IMR-90 (cell line): Measurements from ENCODE around the gene CRYBB1. TPM values are rescaled to one million over a fixed set of nuclear protein-coding genes. Genes with fewer than 3 reads are reported as not detected.

ENCODE experiments used
- ATAC-seq: fragments of 200-7000 bp; cut with Tn5 transposase; 2 replicates; pipeline ENCODE4 v1.9.1; 2020; ENCODE audit warnings: low read depth, mild to moderate bottlenecking, moderate library complexity
- BruUV-seq: library from RNA; stranded (reverse); fragments of 400-500 nt; replicated peaks from 2 replicates; lab custom pipeline; 2021; lab: Mats Ljungman, UMichigan
- CTCF ChIA-PET: fragments of 300-600 bp; formaldehyde crosslinking; extraction: SDS; loops from one replicate; lab custom pipeline; 2021; ENCODE audit warnings: antibody characterized with exemption; lab: Yijun Ruan, JAX
- POLR2A ChIA-PET: fragments of 300-600 bp; sonication (Branson Sonifier 250); formaldehyde crosslinking; loops from one replicate; lab custom pipeline; 2022; ENCODE audit warnings: antibody characterized with exemption; ENCODE audit not compliant: unreplicated experiment; lab: Charles Lee
- DNase-seq: peaks from one replicate; pipeline ENCODE4 v3.0.0; 2013
- H2AFZ ChIP-seq: replicated peaks from 2 replicates; pipeline ENCODE3; 2013; ENCODE audit warnings: low read length, mild to moderate bottlenecking; ENCODE audit not compliant: poor library complexity
- H2AK5ac ChIP-seq: 2 replicates; pipeline ENCODE4 v1.6.1; 2013; ENCODE audit warnings: low read depth, low read length, inconsistent platforms
- H2AK9ac ChIP-seq: replicated peaks from 2 replicates; pipeline ENCODE3; 2013; ENCODE audit warnings: mild to moderate bottlenecking, low read depth, low read length, moderate library complexity; ENCODE audit not compliant: poor library complexity
- H2BK120ac ChIP-seq: 2 replicates; pipeline ENCODE4 v1.6.1; 2013; ENCODE audit warnings: low read depth, low read length, inconsistent platforms
- H2BK15ac ChIP-seq: 3 replicates; pipeline ENCODE4 v1.6.1; 2013; ENCODE audit warnings: low read depth, low read length, inconsistent platforms
- H2BK20ac ChIP-seq: 2 replicates; pipeline ENCODE4 v1.6.1; 2013; ENCODE audit warnings: low read depth, mild to moderate bottlenecking, inconsistent platforms, low read length, moderate library complexity
- H2BK5ac ChIP-seq: 2 replicates; pipeline ENCODE4 v1.6.1; 2013; ENCODE audit warnings: mild to moderate bottlenecking, low read depth, low read length, inconsistent platforms; ENCODE audit not compliant: poor library complexity, severe bottlenecking
- H3K14ac ChIP-seq: replicated peaks from 2 replicates; pipeline ENCODE4 v1.6.1; 2013; ENCODE audit warnings: low read depth, low read length, inconsistent platforms
- H3K18ac ChIP-seq: 2 replicates; pipeline ENCODE4 v1.6.1; 2013; ENCODE audit warnings: low read depth, low read length, control low read depth
- H3K23ac ChIP-seq: 2 replicates; pipeline ENCODE4 v1.6.1; 2013; ENCODE audit warnings: low read depth, low read length, inconsistent platforms
- H3K27ac ChIP-seq: 2 replicates; pipeline ENCODE4 v1.5.1; 2013; ENCODE audit warnings: mild to moderate bottlenecking, control low read depth, low read length; ENCODE audit not compliant: insufficient read depth
- H3K27me3 ChIP-seq: 2 replicates; pipeline ENCODE4 v1.6.1; 2013; ENCODE audit warnings: low read length; ENCODE audit not compliant: control insufficient read depth, insufficient read depth
- H3K36me3 ChIP-seq: 2 replicates; pipeline ENCODE4 v1.6.1; 2013; ENCODE audit warnings: low read length, mixed read lengths; ENCODE audit not compliant: control insufficient read depth, insufficient read depth
- H3K4ac ChIP-seq: 2 replicates; pipeline ENCODE4 v1.6.1; 2013; ENCODE audit warnings: low read depth, low read length, inconsistent platforms
- H3K4me1 ChIP-seq: 2 replicates; pipeline ENCODE4 v1.6.1; 2013; ENCODE audit warnings: low read length, mixed read lengths; ENCODE audit not compliant: control insufficient read depth, insufficient read depth
- H3K4me2 ChIP-seq: 2 replicates; pipeline ENCODE4 v1.6.1; 2013; ENCODE audit warnings: low read depth, mild to moderate bottlenecking, control low read depth, low read length, moderate library complexity
- H3K4me3 ChIP-seq: 2 replicates; pipeline ENCODE4 v1.5.1; 2013; ENCODE audit warnings: low read depth, mild to moderate bottlenecking, control low read depth, low read length, moderate library complexity; ENCODE audit not compliant: insufficient read depth
- H3K56ac ChIP-seq: 2 replicates; pipeline ENCODE4 v1.6.1; 2013; ENCODE audit warnings: low read length, inconsistent platforms; ENCODE audit not compliant: insufficient read depth; ENCODE audit errors: extremely low read depth
- H3K79me1 ChIP-seq, 2 experiments: 2 replicates each; pipeline ENCODE4 v1.6.1; 2013; ENCODE audit warnings: low read length in 2 of 2, inconsistent platforms in 1 of 2, low read depth in 1 of 2
- H3K9ac ChIP-seq: 2 replicates; pipeline ENCODE4 v1.6.1; 2013; ENCODE audit warnings: low read depth, low read length, control low read depth
- H3K9me1 ChIP-seq: 2 replicates; pipeline ENCODE4 v1.6.1; 2013; ENCODE audit warnings: low read length, inconsistent platforms; ENCODE audit not compliant: insufficient read depth
- H3K9me3 ChIP-seq: 2 replicates; pipeline ENCODE4 v1.6.1; 2013; ENCODE audit warnings: low read length; ENCODE audit not compliant: control insufficient read depth, insufficient read depth
- H4K20me1 ChIP-seq: 2 replicates; pipeline ENCODE4 v1.6.1; 2013; ENCODE audit warnings: low read length, inconsistent platforms; ENCODE audit not compliant: insufficient read depth
- H4K5ac ChIP-seq: 2 replicates; pipeline ENCODE4 v1.6.1; 2013; ENCODE audit warnings: mild to moderate bottlenecking, low read depth, low read length, control low read depth
- H4K8ac ChIP-seq, 2 experiments: 2 replicates each; pipeline ENCODE4 v1.6.1; 2013; ENCODE audit warnings: low read depth in 2 of 2, low read length in 2 of 2, control low read depth in 1 of 2, inconsistent platforms in 1 of 2
- H4K91ac ChIP-seq: 2 replicates; pipeline ENCODE4 v1.6.1; 2013; ENCODE audit warnings: low read depth, low read length, inconsistent platforms; ENCODE audit not compliant: insufficient read depth
- BHLHE40 ChIP-seq: fragments of 150-350 bp; IDR thresholded peaks from 2 replicates; pipeline ENCODE4 v1.6.1; 2016; ENCODE audit warnings: mild to moderate bottlenecking, low read depth, low read length
- CHD1 ChIP-seq: IDR thresholded peaks from 2 replicates; pipeline ENCODE4 v1.6.1; 2012; ENCODE audit warnings: low read depth, low read length, improper control_type of control experiment
- CTCF ChIP-seq: conservative IDR thresholded peaks from 2 replicates; pipeline ENCODE4 v1.5.1; 2012; ENCODE audit warnings: mild to moderate bottlenecking, low read depth, low read length, improper control_type of control experiment
- ELK1 ChIP-seq: fragments of 150-350 bp; IDR thresholded peaks from 2 replicates; pipeline ENCODE4 v1.6.1; 2016; ENCODE audit warnings: low read depth, mild to moderate bottlenecking, low read length, moderate library complexity, borderline replicate concordance
- MAFK ChIP-seq: IDR thresholded peaks from 2 replicates; pipeline ENCODE4 v1.6.1; 2012; ENCODE audit warnings: low read depth, low read length, improper control_type of control experiment
- MXI1 ChIP-seq: IDR thresholded peaks from 2 replicates; pipeline ENCODE4 v1.6.1; 2012; ENCODE audit warnings: low read depth, mild to moderate bottlenecking, low read length, moderate library complexity, borderline replicate concordance
- POLR2A ChIP-seq: IDR thresholded peaks from 2 replicates; pipeline ENCODE4 v1.6.1; 2012; ENCODE audit warnings: mild to moderate bottlenecking, low read depth, low read length
- RAD21 ChIP-seq: IDR thresholded peaks from 2 replicates; pipeline ENCODE4 v1.6.1; 2012; ENCODE audit warnings: low read length, improper control_type of control experiment
- RCOR1 ChIP-seq: IDR thresholded peaks from 2 replicates; pipeline ENCODE4 v1.6.1; 2012; ENCODE audit warnings: mild to moderate bottlenecking, low read length, improper control_type of control experiment; ENCODE audit not compliant: insufficient replicate concordance
- RFX5 ChIP-seq: IDR thresholded peaks from 2 replicates; pipeline ENCODE4 v1.8.0; 2012; ENCODE audit warnings: low read depth, mild to moderate bottlenecking, low read length, moderate library complexity
- WGBS, 2 experiments: methylation state at CpG; one replicate each; pipeline versions ENCODE4 v1.1.5 to v1.1.7; 2013; ENCODE audit warnings: missing lambda C conversion rate in 2 of 2; ENCODE audit not compliant: insufficient read length in 1 of 2; ENCODE audit errors: extremely low coverage in 2 of 2; 5-methylcytosine and 5-hydroxymethylcytosine counted together
- dilution Hi-C: fragments of 300-500 bp; cut with HindIII; formaldehyde crosslinking; loops from one replicate; pipeline ENCODE4 v1.14.3; 2018; ENCODE audit warnings: low sequenced_read_pairs; ENCODE audit not compliant: unreplicated experiment
- in situ Hi-C: fragments of 300-500 bp; cut with MboI; formaldehyde crosslinking; loops from 3 replicates; pipeline ENCODE4 v1.14.3; 2019; ENCODE audit warnings: low sequenced_read_pairs, inconsistent platforms, mixed read lengths
- intact Hi-C: fragments of 100-400 bp; cut with micrococcal nuclease; formaldehyde crosslinking; loops from 2 replicates; pipeline ENCODE4 v1.10.0; 2022
- polyA plus RNA-seq, 3 experiments: library from polyadenylated mRNA; depleted of rRNA; stranded (reverse); fragments of >200 nt; gene quantifications; 2 replicates each; pipeline ENCODE4 v1.2.3, GENCODE V29; 2012; ENCODE audit warnings: low replicate concordance in 1 of 3
- total RNA-seq: library from RNA; depleted of rRNA; stranded (reverse); fragments of >200 nt; gene quantifications from 2 replicates; pipeline ENCODE4 v1.2.3, GENCODE V29; 2012

The CRYBB1 gene
- total and polyA plus RNA-seq, 2 of the 4 experiments (the other 2 are of a cell fraction) = not detected

- no peak overlapping the region for H2BK20ac ChIP-seq
- no peak overlapping the region for H3K18ac ChIP-seq
- H3K4me1 ChIP-seq = peaks cover 9% of the 10 kb centered on the region
- DNase-seq (peak; percentile 48), ATAC-seq (no peak; the same call in 1 of the 2 replicates)
- CTCF ChIA-PET = no interaction called here
- H3K4me2 ChIP-seq = no peak overlapping the region
- H3K4ac ChIP-seq = no peak overlapping the region
- in situ Hi-C loops = no loop called here
- POLR2A ChIA-PET = no interaction called here
- H3K14ac ChIP-seq = no peak overlapping the region
- no peaks in the 10 kb centered on the region for H3K27me3 ChIP-seq
- H3K27ac ChIP-seq = peak overlapping the region; percentile 43; the same call in 1 of the 2 replicates
- H4K91ac ChIP-seq = no peak overlapping the region; the same call in 1 of the 2 replicates
- TF ChIP-seq RAD21 (no peak), CTCF (no peak), CHD1 (no peak), RFX5 (no peak), POLR2A (no peak), ELK1 (no peak), BHLHE40 (no peak), MAFK (no peak), RCOR1 (no peak), MXI1 (no peak)
- no peaks in the 10 kb centered on the region for H3K36me3 ChIP-seq
- no peak overlapping the region for H2BK120ac ChIP-seq
- intact Hi-C loops = no loop called here
- no peak overlapping the region for H2BK5ac ChIP-seq
- WGBS, 2 experiments = no CpG with 5 or more reads among the region's 10 CpGs
- peaks cover 35% of the 10 kb centered on the region for H4K20me1 ChIP-seq
- H3K4me3 ChIP-seq = no peak overlapping the region
- dilution Hi-C loops = no loop called here
- H2AK9ac ChIP-seq = no peak overlapping the region
- H3K79me1 ChIP-seq = peaks cover 42 to 87% of the 10 kb centered on the region in 2 experiments
- H2AFZ ChIP-seq = no peak overlapping the region
- H3K9me3 ChIP-seq = no peaks in the 10 kb centered on the region
- no TSS peak for BruUV-seq
- H3K23ac ChIP-seq = no peak overlapping the region
- peaks cover 20% of the 10 kb centered on the region for H3K9me1 ChIP-seq
- peak overlapping the region; percentile 15; the same call in 1 of the 2 replicates for H4K5ac ChIP-seq
- H3K9ac ChIP-seq = no peak overlapping the region
- H2BK15ac ChIP-seq = no peak overlapping the region
- H4K8ac ChIP-seq = peak overlapping the region in 1 of 2 experiments; percentile 30; a peak in 2 of 4 replicates
- H3K56ac ChIP-seq = no peak overlapping the region
- no peak overlapping the region for H2AK5ac ChIP-seq
Observed at GRCh38 chr22:26573026-26573662, 44.7 kb downstream of the CRYBB1 start.
